ENCODE results near the gene IDH3B.

The IDH3B gene

DNA sequence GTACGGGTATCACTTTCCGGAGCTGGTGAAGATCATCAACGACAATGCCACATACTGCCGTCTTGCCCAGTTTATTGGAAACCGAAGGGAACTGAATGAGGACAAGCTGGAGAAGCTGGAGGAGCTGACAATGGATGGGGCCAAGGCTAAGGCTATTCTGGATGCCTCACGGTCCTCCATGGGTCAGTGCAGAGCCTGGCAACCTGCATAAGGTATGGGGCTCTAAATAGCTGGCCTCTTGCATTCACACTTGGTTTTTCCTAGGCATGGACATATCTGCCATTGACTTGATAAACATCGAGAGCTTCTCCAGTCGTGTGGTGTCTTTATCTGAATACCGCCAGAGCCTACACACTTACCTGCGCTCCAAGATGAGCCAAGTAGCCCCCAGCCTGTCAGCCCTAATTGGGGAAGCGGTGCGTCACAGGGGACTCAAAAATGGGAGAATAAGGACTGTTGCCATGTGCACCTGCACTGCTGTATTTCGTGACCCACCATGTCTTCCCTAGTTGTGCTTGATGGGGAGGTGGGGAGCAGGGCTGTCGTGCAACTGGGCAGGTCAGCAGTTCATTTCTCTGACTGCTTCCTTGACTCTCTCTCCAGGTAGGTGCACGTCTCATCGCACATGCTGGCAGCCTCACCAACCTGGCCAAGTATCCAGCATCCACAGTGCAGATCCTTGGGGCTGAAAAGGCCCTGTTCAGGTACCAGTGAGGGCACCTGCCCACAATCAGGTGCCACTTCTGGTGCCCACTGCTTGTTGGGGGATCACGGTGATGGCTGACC is 8.5 kb downstream of the IDH3B start:
- no peak for DNase-seq

DNA sequence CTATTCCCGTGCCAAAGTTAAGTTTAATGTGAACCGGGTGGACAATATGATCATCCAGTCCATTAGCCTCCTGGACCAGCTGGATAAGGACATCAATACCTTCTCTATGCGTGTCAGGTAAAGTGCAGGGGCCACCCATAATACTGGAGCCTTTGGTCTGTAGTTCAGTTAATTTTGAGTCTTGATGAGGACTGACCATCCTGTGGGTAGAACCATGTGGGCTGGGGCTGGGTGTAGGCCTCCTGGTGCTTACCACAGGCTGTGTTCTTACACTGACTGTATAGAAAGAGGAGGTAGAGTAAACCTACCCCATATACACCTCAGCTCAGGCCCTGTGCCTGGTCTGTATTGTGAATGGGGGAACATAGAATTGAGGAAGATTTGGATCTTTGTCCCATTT is 9.2 kb downstream of the IDH3B start:
- DNase-seq: no peak

DNA sequence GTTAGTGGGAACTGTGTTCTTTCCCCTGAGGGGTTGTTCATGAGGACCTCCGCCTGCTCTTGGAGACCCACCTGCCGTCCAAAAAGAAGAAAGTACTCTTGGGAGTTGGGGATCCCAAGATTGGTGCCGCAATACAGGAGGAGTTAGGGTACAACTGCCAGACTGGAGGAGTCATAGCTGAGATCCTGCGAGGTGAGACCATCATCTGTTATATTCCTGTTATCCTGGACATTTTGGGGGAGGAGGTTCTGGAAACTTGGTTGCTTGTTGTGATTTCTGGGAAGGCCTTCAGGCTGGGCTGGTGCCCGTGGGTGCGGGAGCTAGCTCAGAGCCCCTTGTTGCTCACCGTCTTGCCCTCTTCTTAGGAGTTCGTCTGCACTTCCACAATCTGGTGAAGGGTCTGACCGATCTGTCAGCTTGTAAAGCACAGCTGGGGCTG is 9.6 kb downstream of the IDH3B start:
- no peak for DNase-seq

DNA sequence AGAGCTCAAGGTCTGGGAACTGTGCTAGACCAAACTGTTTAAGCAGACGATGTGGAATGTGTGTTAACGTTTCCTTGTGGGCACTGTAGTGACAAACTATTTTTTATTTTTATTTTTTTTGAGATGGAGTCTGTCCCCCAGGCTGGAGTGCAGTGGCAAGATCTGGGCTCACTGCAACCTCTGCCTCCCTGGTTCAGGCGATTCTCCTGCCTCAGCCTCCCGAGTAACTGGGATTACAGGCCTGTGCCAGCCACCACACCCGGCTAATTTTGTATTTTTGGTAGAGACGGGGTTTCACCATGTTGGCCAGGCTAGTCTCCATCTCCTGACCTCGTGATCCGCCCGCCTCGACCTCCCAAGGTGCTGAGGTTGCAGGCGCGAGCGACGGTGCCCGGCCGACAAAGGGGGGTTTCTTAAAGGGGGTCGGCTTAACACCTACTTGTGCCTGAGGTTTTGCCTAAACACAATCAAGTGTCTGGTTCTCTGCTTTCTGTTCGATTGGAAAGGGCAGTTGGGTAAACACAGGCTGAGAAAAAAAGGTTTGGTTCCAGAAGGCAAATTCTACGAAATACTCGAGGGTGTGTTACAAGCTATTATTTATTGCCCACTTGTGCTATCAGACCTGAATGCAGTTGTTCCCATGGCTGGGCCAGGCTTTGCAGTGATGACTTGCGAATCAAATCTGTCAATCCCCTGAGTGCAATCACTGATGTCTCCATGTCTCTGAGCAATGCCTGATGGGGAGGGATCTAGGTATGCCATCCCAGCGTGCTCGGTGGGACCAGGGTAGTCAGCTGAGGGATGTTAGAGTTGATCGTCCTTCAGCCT is 10.2 kb downstream of the IDH3B start:
- no peak for DNase-seq

DNA sequence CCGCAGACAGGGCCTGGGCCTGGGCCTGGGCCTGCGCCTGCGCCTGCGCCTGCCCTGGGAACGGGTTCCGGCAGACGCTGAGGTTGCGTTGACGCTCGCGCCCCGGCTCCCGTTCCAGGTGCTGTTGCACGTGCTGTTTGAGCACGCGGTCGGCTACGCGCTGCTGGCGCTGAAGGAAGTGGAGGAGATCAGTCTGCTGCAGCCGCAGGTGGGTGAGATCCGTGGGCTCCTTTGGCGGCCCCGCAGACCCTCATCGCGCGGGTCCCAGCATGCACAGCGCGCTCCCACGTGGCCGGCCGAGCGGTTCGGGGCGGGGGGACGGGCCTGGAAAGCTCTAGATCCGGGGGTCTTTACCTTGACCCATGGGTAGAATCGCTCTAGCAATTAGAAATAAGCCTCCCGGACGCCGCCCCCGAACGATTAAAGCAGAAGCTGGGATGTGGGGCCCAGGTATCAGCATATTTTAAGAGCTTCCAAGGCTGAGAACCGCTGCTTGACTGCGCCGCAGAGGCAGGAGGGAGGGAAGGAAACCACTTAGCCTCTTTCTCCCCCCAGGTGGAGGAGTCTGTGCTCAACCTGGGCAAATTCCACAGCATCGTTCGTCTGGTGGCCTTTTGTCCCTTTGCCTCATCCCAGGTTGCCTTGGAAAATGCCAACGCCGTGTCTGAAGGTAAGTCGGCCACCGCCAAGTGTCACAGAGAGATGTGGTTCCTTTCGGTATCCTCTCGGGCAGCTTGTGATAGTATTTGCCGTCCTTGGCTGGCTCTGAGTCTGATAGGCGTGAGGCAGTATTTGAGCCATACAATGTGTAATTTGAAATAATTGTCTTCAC is 11.1 kb downstream of the IDH3B start:
- DNase-seq: peak; percentile 74

DNA sequence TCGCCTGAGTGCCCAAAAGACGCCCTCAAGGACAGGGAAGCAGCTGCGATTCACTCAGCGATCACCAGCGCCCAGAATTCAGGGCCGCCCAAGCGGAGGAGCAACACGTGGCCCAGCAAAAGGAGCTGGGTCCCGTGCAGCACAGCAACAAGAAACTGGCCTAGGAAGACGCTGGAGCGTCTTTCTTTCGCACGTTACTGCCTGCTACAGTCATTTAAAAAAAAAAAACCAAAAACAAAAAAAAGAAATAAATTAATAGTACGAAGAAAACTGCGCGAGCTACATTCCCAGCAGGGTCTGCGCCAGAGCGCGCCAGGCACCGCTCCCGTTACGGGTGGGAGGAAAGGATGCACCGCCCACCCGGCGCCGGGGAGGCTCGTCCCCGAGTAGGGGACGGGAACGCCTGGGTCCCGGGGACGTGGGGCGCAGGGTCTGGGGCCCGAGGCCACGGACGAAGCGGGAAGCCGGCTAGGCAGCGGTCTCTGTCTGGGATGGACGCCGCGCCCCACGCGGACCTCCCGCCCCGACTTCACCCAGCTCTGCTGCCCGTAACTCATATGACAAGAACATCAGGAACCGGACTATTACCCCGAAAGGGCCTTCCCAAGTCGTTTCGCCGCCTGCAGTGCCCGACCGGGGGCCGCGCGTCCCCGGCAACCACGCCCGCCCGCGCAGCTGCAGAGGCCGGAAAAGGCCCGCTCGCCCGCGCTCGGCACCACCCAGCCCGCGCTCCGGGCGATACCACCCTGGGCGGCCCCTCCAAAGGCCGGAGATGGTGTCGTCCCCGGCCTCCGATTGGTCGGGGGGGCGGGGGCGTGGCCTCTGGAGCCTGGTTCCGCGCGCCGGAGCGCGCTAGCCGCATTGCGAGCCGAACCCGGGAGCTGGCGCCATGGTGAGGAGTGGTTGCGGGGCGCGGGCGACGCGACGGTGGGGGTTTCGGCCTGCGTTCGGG is 12.0 kb downstream of the IDH3B start, which contains the start of gene NOP56:
Gene NOP56 (plus strand): TSS at position 861 of the 952 bp plus-strand sequence. CDS start 29 bp downstream, at position 890.
- peak; percentile 96 for DNase-seq

DNA sequence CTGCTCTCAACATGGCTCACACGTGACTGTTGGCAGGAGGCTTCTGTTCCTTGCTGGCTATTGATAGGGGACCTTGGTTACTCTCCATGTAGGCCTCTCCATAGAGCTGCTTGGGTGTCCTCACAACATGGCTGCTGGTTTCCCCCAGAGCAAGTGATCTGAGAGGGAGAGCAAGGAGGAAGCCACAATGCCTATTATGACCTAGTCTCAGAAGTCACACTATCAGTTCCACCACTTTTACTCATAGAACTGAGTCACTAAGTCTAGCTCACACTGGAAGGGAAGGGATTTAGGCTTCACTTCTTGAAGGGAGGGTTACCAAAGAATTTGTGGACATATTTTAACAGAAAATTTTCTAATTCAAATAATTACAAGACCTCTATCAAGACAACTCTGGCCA is 20.3 kb downstream of the IDH3B start:
- DNase-seq: no peak

DNA sequence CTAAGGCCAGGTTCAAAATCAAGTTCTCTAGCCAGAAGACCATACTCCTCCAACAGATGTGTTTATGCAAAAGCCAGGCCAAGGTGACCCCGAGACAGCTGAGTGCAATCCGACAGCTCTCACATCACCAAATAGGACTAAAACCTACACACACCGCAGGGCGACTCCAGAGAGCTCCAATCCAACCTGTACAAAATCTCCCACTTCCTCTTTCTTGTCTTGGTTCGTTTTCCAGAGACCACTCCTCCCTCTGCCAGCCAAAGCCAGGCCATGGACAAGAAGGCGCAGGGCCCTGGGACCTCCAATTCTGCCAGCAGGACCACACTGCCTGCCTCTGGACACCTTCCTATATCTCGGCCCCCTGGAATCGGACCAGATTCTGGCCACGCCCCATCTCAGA is 23.1 kb downstream of the IDH3B start:
- DNase-seq: no peak

DNA sequence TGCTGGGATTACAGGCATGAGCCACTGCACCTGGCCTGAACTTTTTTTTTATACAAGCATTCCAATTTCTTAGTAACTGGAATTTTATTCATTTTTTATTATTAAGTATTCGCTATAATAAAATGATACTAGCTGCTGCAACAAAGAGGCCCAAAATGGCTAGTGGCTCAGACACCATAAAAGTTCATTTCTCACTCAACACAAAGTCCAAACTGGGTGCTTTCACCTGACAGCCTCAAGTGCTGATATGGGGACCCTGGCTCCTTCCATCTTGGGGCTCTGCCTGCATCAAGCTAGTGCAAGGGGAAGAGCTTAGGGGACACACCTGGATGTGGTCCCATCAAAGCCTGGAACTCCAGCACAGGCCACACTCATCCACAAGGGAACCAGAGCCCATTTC is 23.8 kb downstream of the IDH3B start:
- no peak for DNase-seq

DNA sequence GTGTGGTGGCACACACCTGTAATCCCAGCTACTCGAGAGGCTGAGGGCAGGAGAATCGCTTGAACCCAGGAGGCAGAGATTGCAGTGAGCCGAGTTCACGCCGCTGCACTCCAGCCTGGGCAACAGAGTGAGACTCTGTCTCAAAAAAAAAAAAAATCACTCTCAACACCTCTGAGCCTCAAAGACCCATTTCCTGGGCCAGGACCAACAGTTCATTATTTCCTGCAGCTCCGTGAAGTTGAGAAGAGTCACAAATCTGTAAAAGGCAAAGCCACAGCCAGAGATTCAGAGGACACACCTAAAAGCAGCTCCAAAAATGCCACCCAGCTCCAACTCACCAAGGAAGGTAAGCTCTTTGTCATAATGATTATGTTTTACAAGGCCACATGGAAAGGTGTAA is 26.8 kb downstream of the IDH3B start:
- DNase-seq: no peak

DNA sequence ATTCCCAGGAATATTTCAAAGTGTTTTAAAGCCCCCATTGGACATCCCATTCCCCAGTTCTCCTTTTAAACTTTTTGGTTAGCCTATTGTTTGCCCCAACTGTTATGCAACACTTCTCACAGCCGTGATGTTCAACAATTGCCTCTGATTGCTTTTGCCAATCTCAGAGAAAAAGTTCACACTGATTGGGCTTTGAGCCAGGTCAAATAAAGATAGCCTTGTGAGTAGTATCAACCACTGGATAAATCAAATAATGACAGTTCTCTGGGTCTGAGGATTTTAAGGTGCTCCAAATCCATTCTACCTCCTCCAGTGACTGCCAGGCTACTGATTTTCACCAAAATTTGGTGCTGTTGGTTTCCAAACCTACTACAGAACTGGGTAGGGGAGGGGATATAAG is 30.6 kb downstream of the IDH3B start:
- DNase-seq: no peak

DNA sequence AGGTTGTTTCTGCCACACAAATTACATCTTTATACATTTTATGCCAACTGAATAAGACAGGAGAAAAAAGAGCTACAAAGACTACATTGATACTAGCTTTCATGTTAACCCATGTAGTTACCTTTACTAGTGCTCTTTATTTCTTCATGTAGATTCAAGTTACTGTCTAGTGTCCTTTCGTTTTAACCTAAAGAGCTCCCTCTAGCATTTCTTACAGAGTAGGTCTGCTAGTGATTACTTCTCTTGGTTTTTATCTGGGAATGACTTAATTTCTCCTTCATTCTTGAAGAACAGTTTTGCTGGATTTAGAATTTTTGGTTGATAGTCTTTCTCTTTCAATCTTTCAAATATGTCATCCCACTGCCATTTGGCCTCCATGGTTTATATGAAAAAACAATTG is 32.8 kb downstream of the IDH3B start:
- no peak for DNase-seq

DNA sequence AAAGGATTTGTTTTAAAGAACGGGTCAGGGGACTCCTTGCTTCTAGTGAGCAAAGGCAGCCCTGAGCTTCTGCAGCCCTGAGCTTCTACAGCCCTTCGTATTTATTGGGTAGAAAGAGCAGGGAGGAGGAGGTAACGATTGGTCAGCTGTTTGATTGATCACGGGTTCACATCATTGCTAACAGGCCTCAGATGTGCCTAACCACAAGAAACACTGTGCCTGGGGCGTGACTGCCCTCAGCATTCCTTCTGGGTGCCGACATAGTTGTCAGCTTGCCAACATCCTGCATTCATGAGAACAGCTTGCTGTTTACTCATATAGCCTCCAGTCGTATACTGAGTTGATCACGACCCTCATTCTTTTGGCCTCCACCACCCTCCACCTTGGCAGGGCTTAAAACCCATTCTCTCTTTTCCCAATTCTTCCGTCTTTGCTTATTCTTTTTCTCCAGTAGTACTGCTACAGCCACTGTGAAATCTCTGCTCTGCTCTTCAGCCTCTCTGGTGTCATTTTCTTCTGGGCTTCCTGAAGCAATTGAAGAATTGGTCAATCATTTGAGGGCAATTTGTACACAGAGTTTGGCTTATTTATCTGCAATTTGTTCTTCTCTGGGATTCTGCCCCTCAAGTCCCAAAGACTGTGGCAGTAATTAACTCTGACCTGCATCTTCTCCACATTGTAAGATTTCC is 37.0 kb downstream of the IDH3B start:
- no peak for DNase-seq

DNA sequence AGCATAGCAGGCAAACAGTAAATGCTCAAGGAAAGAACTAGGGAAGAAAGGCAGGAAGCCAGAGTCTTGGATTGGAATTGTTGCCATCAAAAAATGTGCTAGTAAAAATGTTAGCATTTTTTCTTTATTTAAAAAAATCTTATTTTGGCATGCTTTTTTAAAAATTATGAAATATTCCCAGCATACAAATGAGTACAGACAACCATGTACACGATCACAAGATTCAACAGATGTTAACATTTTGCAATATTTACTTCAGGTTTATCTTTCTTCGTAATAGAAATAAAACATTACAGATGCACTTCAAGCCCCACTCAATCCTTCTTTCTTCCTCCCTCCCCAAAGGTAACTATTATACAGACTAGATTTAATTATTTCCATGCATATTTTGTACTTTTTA is 39.0 kb downstream of the IDH3B start:
- no peak for DNase-seq

DNA sequence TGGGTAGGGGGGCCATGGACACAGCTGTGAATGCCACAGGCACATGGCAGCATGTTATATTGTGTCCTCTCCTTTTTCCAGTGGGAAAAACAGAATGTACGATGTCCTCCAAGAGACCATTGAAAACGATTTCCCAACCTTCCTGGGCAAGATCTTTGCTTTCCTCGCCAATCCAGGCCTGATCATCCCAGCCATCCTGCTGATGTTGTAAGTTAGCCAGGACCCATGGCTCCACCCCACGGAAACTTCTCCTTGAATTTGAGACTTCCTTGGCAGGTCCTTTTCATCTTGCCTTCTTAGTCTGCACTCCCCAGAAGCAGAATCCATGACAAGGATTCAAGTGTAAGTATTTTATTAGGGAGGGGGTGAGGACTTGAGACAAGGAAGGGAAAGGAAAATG is 39.8 kb downstream of the IDH3B start:
- DNase-seq: no peak

DNA sequence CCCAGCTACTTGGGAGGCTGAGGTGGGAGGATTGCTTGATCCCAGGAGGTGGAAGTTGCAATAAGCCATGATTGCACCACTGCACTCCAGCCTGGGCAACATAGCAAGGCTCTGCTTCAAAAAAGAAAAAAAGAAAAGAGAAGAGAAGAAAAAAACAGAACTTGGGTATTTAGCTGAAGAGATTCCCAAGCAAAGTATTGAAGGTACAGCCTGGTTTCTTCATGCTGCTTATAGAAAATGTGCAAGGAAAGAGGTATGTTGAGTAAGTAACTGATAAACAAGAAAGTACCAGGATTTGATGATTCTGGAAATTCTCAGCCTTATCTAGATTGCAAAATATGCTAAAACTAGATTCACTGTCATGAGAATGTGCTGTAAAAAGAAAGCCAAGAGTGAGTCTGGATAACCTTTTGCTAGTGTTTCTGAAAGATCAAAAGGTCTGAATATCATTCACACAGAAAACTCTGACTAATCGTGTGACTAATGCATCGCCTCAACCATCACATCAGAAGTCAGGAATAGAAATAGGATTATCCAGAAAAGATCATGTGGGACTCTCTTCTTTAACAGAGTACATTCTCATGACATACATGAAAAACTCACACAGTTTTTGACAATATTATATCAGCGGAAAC is 43.9 kb downstream of the IDH3B start:
- no peak for DNase-seq

DNA sequence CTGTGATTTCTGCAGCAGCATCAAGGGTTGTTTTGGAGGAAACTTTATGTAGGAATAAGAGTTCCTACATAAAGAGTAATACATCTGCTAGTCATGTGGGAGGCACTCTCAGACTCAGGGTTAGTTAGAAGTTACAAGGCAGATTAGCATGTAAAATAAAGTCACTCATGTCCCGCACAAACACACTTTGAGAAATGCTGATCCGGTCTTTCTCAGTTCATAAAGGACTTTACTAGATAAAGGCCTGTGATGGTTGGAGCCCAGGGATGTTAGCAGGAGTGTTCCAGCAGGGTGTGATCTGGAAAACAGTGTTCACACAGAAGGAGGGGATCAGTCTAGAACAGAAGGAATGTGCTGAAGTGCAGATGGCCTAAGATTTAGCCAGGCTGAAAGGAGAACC is 44.7 kb downstream of the IDH3B start:
- DNase-seq: no peak

DNA sequence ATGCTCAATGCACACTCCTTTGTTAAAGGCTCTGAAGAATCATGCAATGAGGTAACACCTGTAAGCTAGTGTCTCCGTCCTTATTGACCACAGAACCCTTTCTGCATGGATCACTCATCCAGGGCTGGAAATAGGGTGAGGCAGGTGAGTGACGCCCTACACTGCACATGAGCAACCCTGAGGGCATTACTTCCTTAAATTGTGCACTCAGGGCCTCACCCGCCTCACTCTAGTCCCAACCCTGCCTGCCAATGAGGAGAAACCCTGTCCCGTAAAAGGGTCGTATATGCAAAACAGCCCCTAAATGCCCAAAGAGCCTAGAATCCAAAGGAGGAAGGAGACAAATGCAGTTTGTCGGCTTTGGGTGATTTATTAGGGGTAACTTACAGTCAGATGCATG is 45.2 kb downstream of the IDH3B start:
- no peak for DNase-seq

DNA sequence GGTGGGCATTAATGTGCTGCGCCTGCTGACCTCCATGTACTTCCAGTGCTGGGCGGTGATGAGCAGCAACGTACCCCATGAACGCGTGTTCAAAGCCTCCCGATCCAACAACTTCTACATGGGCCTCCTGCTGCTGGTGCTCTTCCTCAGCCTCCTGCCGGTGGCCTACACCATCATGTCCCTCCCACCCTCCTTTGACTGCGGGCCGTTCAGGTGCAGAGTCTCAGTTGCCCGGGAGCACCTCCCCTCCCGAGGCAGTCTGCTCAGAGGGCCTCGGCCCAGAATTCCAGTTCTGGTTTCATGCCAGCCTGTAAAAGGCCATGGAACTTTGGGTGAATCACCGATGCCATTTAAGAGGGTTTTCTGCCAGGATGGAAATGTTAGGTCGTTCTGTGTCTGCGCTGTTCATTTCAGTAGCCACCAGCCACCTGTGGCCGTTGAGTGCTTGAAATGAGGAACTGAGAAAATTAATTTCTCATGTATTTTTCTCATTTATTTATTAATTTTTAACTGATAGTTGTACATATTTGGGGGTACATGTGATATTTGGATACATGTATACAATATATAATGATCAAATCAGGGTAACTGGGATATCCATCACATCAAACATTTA is 46.8 kb downstream of the IDH3B start:
- no peak for DNase-seq

DNA sequence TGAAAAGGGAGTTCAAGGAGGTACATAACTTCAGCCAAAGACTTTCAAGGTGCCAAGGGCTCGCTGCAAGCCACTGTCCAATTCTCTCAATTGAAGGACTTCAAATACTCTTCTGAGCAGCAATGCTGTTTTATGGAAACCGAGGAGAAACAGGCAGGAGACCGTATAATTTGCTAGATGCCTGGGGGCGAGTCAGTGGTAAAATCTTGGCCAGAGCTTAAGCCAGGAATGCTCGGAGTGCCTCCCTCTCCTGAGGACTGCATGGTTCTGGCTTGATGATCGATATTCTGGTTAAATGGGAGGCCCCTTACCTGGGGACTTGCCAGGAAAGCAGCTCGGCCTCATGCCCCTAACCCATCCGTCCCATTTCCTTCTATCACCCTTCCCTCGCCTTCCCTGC is 47.4 kb downstream of the IDH3B start:
- no peak for DNase-seq

DNA sequence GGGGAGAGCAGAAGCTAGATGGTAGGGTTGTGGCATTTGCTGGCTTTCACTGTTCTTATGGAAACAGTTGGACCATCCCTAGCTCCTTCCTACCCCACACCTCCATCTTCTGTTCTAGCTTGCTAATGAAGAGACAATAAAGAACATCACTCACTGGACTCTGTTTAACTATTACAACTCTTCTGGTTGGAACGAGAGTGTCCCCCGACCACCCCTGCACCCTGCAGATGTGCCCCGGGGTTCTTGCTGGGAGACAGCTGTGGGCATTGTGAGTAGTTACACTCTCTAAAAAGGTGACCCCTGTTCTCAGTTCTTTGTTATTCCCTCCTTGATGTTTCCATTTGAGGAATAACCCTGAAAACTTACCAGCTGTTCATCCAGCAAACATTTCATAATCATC is 51.9 kb downstream of the IDH3B start:
- no peak for DNase-seq

Data from midbrain (tissue), 1 donor.